PC-9 (cell line): ENCODE measurements around the gene BRI3.

Source experiments
- EZH2 ChIP-seq: fragments of 200-600 bp; sonication (generic); IDR thresholded peaks from 2 replicates; pipeline ENCODE4 v1.8.0; 2017; ENCODE audit warnings: antibody characterized with exemption, low read depth
- TF ChIP-seq, protein P1 (sequence below): fragments of 200-600 bp; sonication (generic); conservative IDR thresholded peaks from 2 replicates; pipeline ENCODE4 v1.6.1; 2017; ENCODE audit warnings: mixed run types, antibody characterized with exemption, mild to moderate bottlenecking, moderate library complexity

- no peak for TF ChIP-seq EZH2
- TF ChIP-seq, protein P1, sequence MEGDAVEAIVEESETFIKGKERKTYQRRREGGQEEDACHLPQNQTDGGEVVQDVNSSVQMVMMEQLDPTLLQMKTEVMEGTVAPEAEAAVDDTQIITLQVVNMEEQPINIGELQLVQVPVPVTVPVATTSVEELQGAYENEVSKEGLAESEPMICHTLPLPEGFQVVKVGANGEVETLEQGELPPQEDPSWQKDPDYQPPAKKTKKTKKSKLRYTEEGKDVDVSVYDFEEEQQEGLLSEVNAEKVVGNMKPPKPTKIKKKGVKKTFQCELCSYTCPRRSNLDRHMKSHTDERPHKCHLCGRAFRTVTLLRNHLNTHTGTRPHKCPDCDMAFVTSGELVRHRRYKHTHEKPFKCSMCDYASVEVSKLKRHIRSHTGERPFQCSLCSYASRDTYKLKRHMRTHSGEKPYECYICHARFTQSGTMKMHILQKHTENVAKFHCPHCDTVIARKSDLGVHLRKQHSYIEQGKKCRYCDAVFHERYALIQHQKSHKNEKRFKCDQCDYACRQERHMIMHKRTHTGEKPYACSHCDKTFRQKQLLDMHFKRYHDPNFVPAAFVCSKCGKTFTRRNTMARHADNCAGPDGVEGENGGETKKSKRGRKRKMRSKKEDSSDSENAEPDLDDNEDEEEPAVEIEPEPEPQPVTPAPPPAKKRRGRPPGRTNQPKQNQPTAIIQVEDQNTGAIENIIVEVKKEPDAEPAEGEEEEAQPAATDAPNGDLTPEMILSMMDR: no peak
Observed at GRCh38 chr7:98330926-98331529, 49.5 kb downstream of the BRI3 start.
